Loucy (cell line): ENCODE data around the gene DCAF17.
"Not testable (repeated sequence)": the region's sequence is repeated elsewhere in the genome, so short reads cannot be mapped to it uniquely, and the experiment has no call there.

Experiments
- H2AFZ ChIP-seq: fragments of 200-600 bp; sonication (generic); 2 replicates; pipeline ENCODE4 v1.6.0; 2016; ENCODE audit warnings: antibody characterized with exemption, mild to moderate bottlenecking, low read length, moderate library complexity
- H3F3A ChIP-seq: fragments of 200-600 bp; 2 replicates; pipeline ENCODE4 v1.6.0; 2016; ENCODE audit warnings: antibody characterized with exemption, low read depth, mild to moderate bottlenecking
- H3K27me3 ChIP-seq: fragments of 200-600 bp; sonication (generic); 2 replicates; pipeline ENCODE4 v1.6.1; 2014; ENCODE audit warnings: low read length, mild to moderate bottlenecking; ENCODE audit not compliant: insufficient read depth, poor library complexity, severe bottlenecking
- H3K36me3 ChIP-seq: fragments of 200-600 bp; sonication (generic); 2 replicates; pipeline ENCODE4 v1.6.1; 2016; ENCODE audit warnings: low read length; ENCODE audit not compliant: insufficient read depth
- H3K4me1 ChIP-seq: fragments of 200-600 bp; sonication (generic); 2 replicates; pipeline ENCODE4 v1.5.1; 2014; ENCODE audit warnings: low read length, mild to moderate bottlenecking; ENCODE audit not compliant: insufficient read depth, poor library complexity, severe bottlenecking
- H3K4me2 ChIP-seq: fragments of 200-600 bp; sonication (generic); 2 replicates; pipeline ENCODE4 v1.6.0; 2014; ENCODE audit warnings: antibody characterized with exemption, low read length, low read depth, mild to moderate bottlenecking; ENCODE audit not compliant: poor library complexity, severe bottlenecking
- H3K4me3 ChIP-seq: fragments of 200-600 bp; sonication (generic); 2 replicates; pipeline ENCODE4 v1.5.1; 2014; ENCODE audit warnings: low read length, mild to moderate bottlenecking, mixed read lengths; ENCODE audit not compliant: poor library complexity, severe bottlenecking
- H3K79me2 ChIP-seq: fragments of 200-600 bp; sonication (generic); 2 replicates; pipeline ENCODE4 v1.6.1; 2014; ENCODE audit warnings: low read length; ENCODE audit not compliant: insufficient read depth
- H3K9ac ChIP-seq: fragments of 200-600 bp; sonication (generic); 2 replicates; pipeline ENCODE4 v1.6.0; 2014; ENCODE audit warnings: mild to moderate bottlenecking, low read depth, low read length, moderate library complexity; ENCODE audit not compliant: poor library complexity, severe bottlenecking
- H3K9me2 ChIP-seq: fragments of 200-600 bp; sonication (generic); replicated peaks from 2 replicates; pipeline ENCODE4 v1.6.1; 2016; ENCODE audit warnings: low read depth, low read length, mixed read lengths
- H3K9me3 ChIP-seq: fragments of 200-600 bp; sonication (generic); 2 replicates; pipeline ENCODE4 v1.6.1; 2014; ENCODE audit warnings: mild to moderate bottlenecking, antibody characterized with exemption, low read length, low read depth; ENCODE audit not compliant: insufficient read depth
- H4K20me1 ChIP-seq: fragments of 200-600 bp; sonication (generic); 2 replicates; pipeline ENCODE4 v1.6.0; 2014; ENCODE audit warnings: antibody characterized with exemption, low read length, mild to moderate bottlenecking; ENCODE audit not compliant: insufficient read depth, poor library complexity, severe bottlenecking
- EZH2phosphoT487 ChIP-seq: fragments of 200-600 bp; IDR thresholded peaks from 2 replicates; pipeline ENCODE4 v1.6.1; 2018; ENCODE audit warnings: antibody characterized with exemption, mild to moderate bottlenecking, moderate library complexity, borderline replicate concordance
- TF ChIP-seq, protein P1 (sequence below): fragments of 200-600 bp; sonication (generic); conservative IDR thresholded peaks from 2 replicates; pipeline ENCODE4 v1.5.1; 2014; ENCODE audit warnings: mild to moderate bottlenecking, antibody characterized with exemption, low read length

The DCAF17 gene

GRCh38 chr2:171490577-171490976 is 56.6 kb downstream of the DCAF17 start:
- H3K9ac ChIP-seq = no peak overlapping the region
- no peaks in the 10 kb centered on the region for H3K36me3 ChIP-seq
- no peak for TF ChIP-seq EZH2phosphoT487
- TF ChIP-seq, protein P1, sequence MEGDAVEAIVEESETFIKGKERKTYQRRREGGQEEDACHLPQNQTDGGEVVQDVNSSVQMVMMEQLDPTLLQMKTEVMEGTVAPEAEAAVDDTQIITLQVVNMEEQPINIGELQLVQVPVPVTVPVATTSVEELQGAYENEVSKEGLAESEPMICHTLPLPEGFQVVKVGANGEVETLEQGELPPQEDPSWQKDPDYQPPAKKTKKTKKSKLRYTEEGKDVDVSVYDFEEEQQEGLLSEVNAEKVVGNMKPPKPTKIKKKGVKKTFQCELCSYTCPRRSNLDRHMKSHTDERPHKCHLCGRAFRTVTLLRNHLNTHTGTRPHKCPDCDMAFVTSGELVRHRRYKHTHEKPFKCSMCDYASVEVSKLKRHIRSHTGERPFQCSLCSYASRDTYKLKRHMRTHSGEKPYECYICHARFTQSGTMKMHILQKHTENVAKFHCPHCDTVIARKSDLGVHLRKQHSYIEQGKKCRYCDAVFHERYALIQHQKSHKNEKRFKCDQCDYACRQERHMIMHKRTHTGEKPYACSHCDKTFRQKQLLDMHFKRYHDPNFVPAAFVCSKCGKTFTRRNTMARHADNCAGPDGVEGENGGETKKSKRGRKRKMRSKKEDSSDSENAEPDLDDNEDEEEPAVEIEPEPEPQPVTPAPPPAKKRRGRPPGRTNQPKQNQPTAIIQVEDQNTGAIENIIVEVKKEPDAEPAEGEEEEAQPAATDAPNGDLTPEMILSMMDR = no peak
- H3K27me3 ChIP-seq = no peaks in the 10 kb centered on the region
- no peaks in the 10 kb centered on the region for H3K79me2 ChIP-seq
- no peaks in the 10 kb centered on the region for H3F3A ChIP-seq
- peaks cover 4% of the 10 kb centered on the region; the same call in 1 of the 2 replicates for H3K9me3 ChIP-seq
- no peaks in the 10 kb centered on the region for H3K4me1 ChIP-seq
- H3K4me2 ChIP-seq = no peak overlapping the region
- H4K20me1 ChIP-seq = no peaks in the 10 kb centered on the region
- H2AFZ ChIP-seq = no peak overlapping the region
- no peaks in the 10 kb centered on the region for H3K9me2 ChIP-seq
- no peak overlapping the region for H3K4me3 ChIP-seq

- H3K79me2 ChIP-seq = no peaks in the 10 kb centered on the region
- H3F3A ChIP-seq = no peaks in the 10 kb centered on the region
- TF ChIP-seq EZH2phosphoT487 = no peak
- TF ChIP-seq, protein P1 = peak; percentile 33; the same call in 1 of the 2 replicates
- no peak overlapping the region for H3K9ac ChIP-seq
- no peak overlapping the region for H3K4me3 ChIP-seq
- no peak overlapping the region for H3K4me2 ChIP-seq
- no peaks in the 10 kb centered on the region for H3K4me1 ChIP-seq
- H3K9me3 ChIP-seq = peaks cover 4% of the 10 kb centered on the region; the same call in 1 of the 2 replicates
- no peaks in the 10 kb centered on the region for H4K20me1 ChIP-seq
- no peaks in the 10 kb centered on the region for H3K27me3 ChIP-seq
- H3K36me3 ChIP-seq = no peaks in the 10 kb centered on the region
- no peak overlapping the region for H2AFZ ChIP-seq
- H3K9me2 ChIP-seq = no peaks in the 10 kb centered on the region
These were observed 57.3 kb downstream of the DCAF17 start for GRCh38 chr2:171491292-171491691.

GRCh38 chr2:171492664-171493063 is 58.6 kb downstream of the DCAF17 start:
- Histone ChIP-seq H3F3A (no peaks in the 10 kb centered on the region), H3K36me3 (no peaks in the 10 kb centered on the region), H3K9me3 (peaks cover 4% of the 10 kb centered on the region; the same call in 1 of the 2 replicates), H3K4me3 (no peak overlapping the region), H3K9ac (no peak overlapping the region), H3K4me1 (no peaks in the 10 kb centered on the region), H2AFZ (no peak overlapping the region), H3K27me3 (no peaks in the 10 kb centered on the region), H3K9me2 (no peaks in the 10 kb centered on the region), H3K4me2 (no peak overlapping the region), H4K20me1 (no peaks in the 10 kb centered on the region), H3K79me2 (no peaks in the 10 kb centered on the region)
- TF ChIP-seq, protein P1 = no peak
- no peak for TF ChIP-seq EZH2phosphoT487

DNA sequence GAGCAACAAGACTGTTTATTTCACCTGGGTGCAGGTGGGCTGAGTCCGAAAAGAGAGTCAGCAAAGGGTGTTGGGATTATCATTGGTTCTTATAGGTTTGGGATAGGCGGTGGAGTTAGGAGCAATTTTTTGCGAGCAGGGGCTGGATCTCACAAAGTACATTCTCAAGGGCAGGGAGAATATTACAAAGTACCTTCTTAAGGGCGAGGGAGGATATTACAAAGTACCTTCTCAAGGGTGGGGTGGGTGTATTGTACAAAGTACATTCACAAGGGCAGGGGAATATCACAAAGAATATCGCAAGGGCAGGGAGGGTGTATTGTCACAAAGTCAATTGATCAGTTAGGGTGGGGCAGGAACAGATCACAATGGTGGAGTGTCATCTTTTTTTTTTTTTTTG is 63.6 kb downstream of the DCAF17 start:
- not testable (repeated sequence) for H2AFZ ChIP-seq, H3K27me3 ChIP-seq, H3K4me1 ChIP-seq, H3K4me2 ChIP-seq, H3K9me3 ChIP-seq, H3K79me2 ChIP-seq, H3K4me3 ChIP-seq, H4K20me1 ChIP-seq, H3K36me3 ChIP-seq, H3K9me2 ChIP-seq, H3K9ac ChIP-seq, H3F3A ChIP-seq
